GM12878 (cell line): ENCODE measurements around the gene PRMT2. TPM values are rescaled to one million over a fixed set of nuclear protein-coding genes. Genes with fewer than 3 reads are reported as not detected.

ENCODE experiments used
- ATAC-seq: fragments of 200-7000 bp; cut with Tn5 transposase; 3 replicates; pipeline ENCODE4 v1.9.1; 2020; ENCODE audit warnings: mild to moderate bottlenecking, moderate library complexity
- BruUV-seq: library from RNA; stranded (reverse); fragments of 400-500 nt; replicated peaks from 2 replicates; lab custom pipeline; 2021; lab: Mats Ljungman, UMichigan
- CTCF ChIA-PET: fragments of 300-600 bp; sonication (Branson Sonifier 250); formaldehyde crosslinking; extraction: SDS; loops from one replicate; lab custom pipeline; 2021; ENCODE audit warnings: inconsistent platforms; lab: Yijun Ruan, JAX
- POLR2A ChIA-PET: fragments of 350-600 bp; formaldehyde crosslinking; extraction: SDS; loops from one replicate; lab custom pipeline; 2021; ENCODE audit warnings: inconsistent platforms; lab: Charles Lee
- RAD21 ChIA-PET: fragments of 300-600 bp; sonication (Branson Sonifier 250); formaldehyde crosslinking; loops from one replicate; lab custom pipeline; 2023; ENCODE audit warnings: antibody characterized with exemption; ENCODE audit not compliant: unreplicated experiment; lab: Charles Lee
- SMC1A ChIA-PET: fragments of 300-600 bp; sonication (Branson Sonifier 250); formaldehyde crosslinking; loops from one replicate; lab custom pipeline; 2023; ENCODE audit not compliant: unreplicated experiment, uncharacterized antibody; lab: Charles Lee
- DNase-seq: peaks from one replicate; pipeline ENCODE4 v3.0.0-alpha.2; 2011; ENCODE audit warnings: low read depth, low spot score
- FAIRE-seq: peaks from 3 replicates; lab custom pipeline; 2011; peaks lifted over from hg19 to GRCh38; lab: Jason Lieb, UNC
- H2AFZ ChIP-seq: 2 replicates; pipeline ENCODE4 v1.6.0; 2011; ENCODE audit warnings: low read depth, low read length, control low read depth; ENCODE audit not compliant: control insufficient read depth
- H3K27ac ChIP-seq: 2 replicates; pipeline ENCODE4 v1.5.1; 2011; ENCODE audit warnings: control low read depth; ENCODE audit not compliant: control insufficient read depth, insufficient read depth
- H3K27me3 ChIP-seq, 2 experiments: replicated peaks in 1 of 2; 2 replicates each; pipeline versions ENCODE4 v1.6.0 to v1.6.1; 2011; ENCODE audit warnings: low read length in 1 of 2; ENCODE audit not compliant: control insufficient read depth in 2 of 2, insufficient read depth in 2 of 2
- H3K36me3 ChIP-seq, 2 experiments: 2 replicates each; pipeline ENCODE4 v1.5.1; 2011; ENCODE audit warnings: low read length in 1 of 2; ENCODE audit not compliant: control insufficient read depth in 2 of 2, insufficient read depth in 2 of 2
- H3K4me1 ChIP-seq: 2 replicates; pipeline ENCODE4 v1.6.1; 2011; ENCODE audit warnings: mild to moderate bottlenecking, low read length, moderate library complexity, mixed read lengths; ENCODE audit not compliant: control insufficient read depth, insufficient read depth
- H3K4me2 ChIP-seq: 2 replicates; pipeline ENCODE4 v1.6.0; 2011; ENCODE audit warnings: control low read depth; ENCODE audit not compliant: control insufficient read depth, insufficient read depth
- H3K4me3 ChIP-seq: fragments of 200-600 bp; sonication (generic); 2 replicates; pipeline ENCODE4 v1.5.1; 2016
- H3K79me2 ChIP-seq: 2 replicates; pipeline ENCODE4 v1.6.0; 2011; ENCODE audit warnings: low read length; ENCODE audit not compliant: control insufficient read depth, insufficient read depth
- H3K9ac ChIP-seq: 2 replicates; pipeline ENCODE4 v1.8.0; 2011; ENCODE audit warnings: low read length, control low read depth, mixed read lengths; ENCODE audit not compliant: control insufficient read depth, insufficient read depth
- H3K9me3 ChIP-seq: replicated peaks from 3 replicates; pipeline ENCODE4 v1.5.1; 2011; ENCODE audit warnings: mild to moderate bottlenecking, low read length; ENCODE audit not compliant: control insufficient read depth, insufficient read depth
- H4K20me1 ChIP-seq: 2 replicates; pipeline ENCODE4 v1.6.0; 2011; ENCODE audit not compliant: control insufficient read depth, insufficient read depth
- IKZF2 ChIP-seq, 2 experiments: fragments of 450-650 bp; IDR thresholded peaks; 2 replicates each; pipeline ENCODE4 v1.6.1; 2017; ENCODE audit warnings: mild to moderate bottlenecking in 2 of 2, moderate library complexity in 2 of 2
- KAT2A ChIP-seq: conservative IDR thresholded peaks from 2 replicates; pipeline ENCODE4 v1.6.1; 2011; ENCODE audit warnings: low read depth, low read length; ENCODE audit not compliant: control insufficient read depth
- KLF5 ChIP-seq: fragments of 450-650 bp; IDR thresholded peaks from 2 replicates; pipeline ENCODE4 v1.6.1; 2014; ENCODE audit warnings: mild to moderate bottlenecking; ENCODE audit not compliant: partially characterized antibody
- NBN ChIP-seq: fragments of 450-650 bp; IDR thresholded peaks from 2 replicates; pipeline ENCODE4 v1.6.1; 2016
- PML ChIP-seq: IDR thresholded peaks from 2 replicates; pipeline ENCODE4 v1.6.1; 2012; ENCODE audit warnings: low read length, inconsistent platforms
- RBBP5 ChIP-seq: fragments of 200-600 bp; sonication (generic); conservative IDR thresholded peaks from 2 replicates; pipeline ENCODE4 v1.6.1; 2016
- RFX5 ChIP-seq: IDR thresholded peaks from 2 replicates; pipeline ENCODE4 v1.6.1; 2011; ENCODE audit warnings: low read depth, low read length, improper control_type of control experiment
- SKIL ChIP-seq: fragments of 450-650 bp; IDR thresholded peaks from 2 replicates; pipeline ENCODE4 v1.6.1; 2017; ENCODE audit warnings: mild to moderate bottlenecking, low read depth, inconsistent platforms; ENCODE audit not compliant: poor library complexity, severe bottlenecking
- WGBS: methylation state at CpG from one replicate; pipeline ENCODE4 v1.1.6; 2016; ENCODE audit warnings: low lambda C conversion rate; ENCODE audit not compliant: insufficient replicate concordance, insufficient coverage; ENCODE audit errors: missing lambda C conversion rate; 5-methylcytosine and 5-hydroxymethylcytosine counted together
- in situ Hi-C: fragments of 300-500 bp; cut with MboI; formaldehyde crosslinking; loops from 9 replicates; pipeline ENCODE4 v1.14.3; 2018; ENCODE audit warnings: mixed read lengths
- intact Hi-C: fragments of 100-400 bp; cut with micrococcal nuclease; formaldehyde crosslinking; loops from one replicate; pipeline ENCODE4 v1.14.2; 2022; ENCODE audit not compliant: unreplicated experiment
- polyA plus RNA-seq, 11 experiments: library from polyadenylated mRNA; depleted of rRNA in 4 of 11; unstranded in 6 of 11; stranded (reverse) in 5 of 11; fragments of >200 nt; fragmentation: Nextera tagmentation in 4 of 11; fragmentation: Illumina TruSeq in 1 of 11; extraction: Ambion mirVana in 4 of 11; extraction: Trizol in 1 of 11; gene quantifications; 1 replicate in 1 of 11; 2 replicates in 10 of 11; pipeline versions ENCODE4 v1.2.1 to v1.2.3, GENCODE V29; 2011 to 2016; ENCODE audit warnings: inconsistent platforms in 2 of 11, missing spikeins in 2 of 11, low read depth in 1 of 11
- total RNA-seq, 4 experiments: library from RNA; depleted of rRNA in 3 of 4; stranded (reverse); fragments of >200 nt in 3 of 4; fragmentation: Illumina TruSeq in 1 of 4; extraction: Trizol in 1 of 4; gene quantifications; 2 replicates each; pipeline versions ENCODE4 v1.2.1 to v1.2.3, GENCODE V29; 2013 to 2021

PRMT2 gene
- total and polyA plus RNA-seq, 10 of the 15 experiments (the other 5 are each of a cell fraction or from before 2014, with no cell fraction given), result 16.1 to 48.6 (median 36.2) TPM

GRCh38 chr21:46641656-46642055 is 6.2 kb downstream of the PRMT2 start (continued):
- TF ChIP-seq IKZF2 (IDR thresholded peaks at IDR 0.05) (no peak), RBBP5 (no peak), PML (no peak)
- TF ChIP-seq, all 136 proteins: peak for 0

- RAD21 ChIA-PET, result interaction anchor here (1.6 to 2.3 kb wide), 2 partner anchors 8 to 128 kb away, joined by 3 to 5 read pairs; partner anchors contain the start of gene PRMT2
- no TSS peak for BruUV-seq
- TF ChIP-seq KAT2A (no peak), NBN (no peak), SKIL (no peak), RFX5 (no peak), KLF5 (no peak)
- DNase-seq (no peak), FAIRE-seq (no peak), ATAC-seq (no peak)
- Histone ChIP-seq H4K20me1 (no peaks in the 10 kb centered on the region), H2AFZ (no peak overlapping the region), H3K4me2 (no peak overlapping the region), H3K27me3 (no peaks in the 10 kb centered on the region), H3K79me2 (peaks cover 7% of the 10 kb centered on the region), H3K9ac (no peak overlapping the region), H3K4me3 (no peak overlapping the region), H3K27ac (no peak overlapping the region), H3K36me3 (peaks cover 1 to 12% of the 10 kb centered on the region in 2 experiments; a peak in 3 of 4 replicates), H3K4me1 (no peaks in the 10 kb centered on the region), H3K9me3 (no peaks in the 10 kb centered on the region)
- 78% methylated on average over 12 of the region's 12 CpGs for WGBS
- in situ Hi-C loops, result no loop called here
- POLR2A ChIA-PET, result no interaction called here
- SMC1A ChIA-PET, result interaction anchor here (1.6 kb wide), 1 partner anchor 11 kb away, joined by 4 read pairs; no protein-coding TSS in a partner anchor
- intact Hi-C loops, result no loop called here
- CTCF ChIA-PET, result interaction anchor here (0.6 to 1.2 kb wide), 3 partner anchors 9 to 42 kb away, joined by 3 to 6 read pairs (median 3); no protein-coding TSS in a partner anchor
These were observed 8.1 kb downstream of the PRMT2 start for GRCh38 chr21:46643379-46644177.
